WI38 (cell line): ENCODE results near the gene DOK1.

Experiments
- H3K4me3 ChIP-seq: 2 replicates; pipeline ENCODE4 v1.5.1; 2011; ENCODE audit warnings: low read depth, mild to moderate bottlenecking, control low read depth, low read length
- CTCF ChIP-seq: IDR thresholded peaks from 2 replicates; pipeline ENCODE4 v1.5.1; 2012; ENCODE audit warnings: low read depth, mild to moderate bottlenecking, control low read depth, low read length

The DOK1 gene

GRCh38 chr2:74515981-74516633 is 38.4 kb upstream of the DOK1 start:
- no peak overlapping the region for H3K4me3 ChIP-seq
- TF ChIP-seq CTCF = no peak

- H3K4me3 ChIP-seq = no peak overlapping the region
- no peak for TF ChIP-seq CTCF
Measured at GRCh38 chr2:74516650-74517049, 37.9 kb upstream of the DOK1 start.

- no peak overlapping the region for H3K4me3 ChIP-seq
- TF ChIP-seq CTCF = no peak
Measured at GRCh38 chr2:74522516-74522915, 32.0 kb upstream of the DOK1 start.

- no peak for TF ChIP-seq CTCF
- H3K4me3 ChIP-seq = no peak overlapping the region
Measured at GRCh38 chr2:74524005-74524404, 30.5 kb upstream of the DOK1 start.

GRCh38 chr2:74524955-74525716 is 29.4 kb upstream of the DOK1 start:
- no peak overlapping the region for H3K4me3 ChIP-seq
- no peak for TF ChIP-seq CTCF

GRCh38 chr2:74525717-74526648 is 28.5 kb upstream of the DOK1 start, which contains the start of gene DQX1:
TSS of gene DQX1 (minus strand) at chr2:74526231. CDS start at chr2:74525729, 502 bp downstream.
- TF ChIP-seq CTCF = no peak
- no peak within 1 kb of the TSS for H3K4me3 ChIP-seq
